ENCODE measurements around the gene MKRN2. TPM values are rescaled to one million over a fixed set of nuclear protein-coding genes. Genes with fewer than 3 reads are reported as not detected.

MKRN2 gene
- total RNA-seq, 4 donors from 2014 or later = 25.0 to 33.1 (median 29.0) TPM

DNA sequence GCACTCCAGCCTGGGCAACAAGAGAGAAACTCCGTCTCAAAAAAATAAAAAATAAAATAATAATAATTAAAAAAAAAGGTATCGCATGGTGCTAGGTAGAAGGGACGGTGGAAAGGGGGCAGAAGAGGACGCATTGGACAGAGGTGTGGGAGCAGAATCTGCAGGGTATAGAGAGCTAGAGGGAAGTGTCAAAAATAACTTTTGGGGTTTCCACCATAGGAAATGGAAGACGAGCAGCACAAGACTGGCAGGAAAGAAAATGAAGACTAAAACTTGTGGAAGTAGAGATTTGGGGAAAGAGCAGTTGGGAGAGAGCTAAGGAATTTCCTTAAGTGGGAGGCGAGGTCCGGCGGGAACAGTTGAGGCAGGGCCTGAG is 585 bp upstream of the MKRN2 start:
- TF ChIP-seq CTCF (IDR thresholded peaks at IDR 0.05) = no peak
- ATAC-seq (ENCODE audit: low FRiP score) = peak; percentile 24
- DNase-seq (ENCODE audit: low spot score) = no peak

GRCh38 chr3:12557473-12558100 is 700 bp downstream of the MKRN2 start:
- no peak for ATAC-seq (ENCODE audit: low FRiP score)
- DNase-seq (ENCODE audit: low spot score) = no peak
- TF ChIP-seq CTCF (IDR thresholded peaks at IDR 0.05) = no peak

DNA sequence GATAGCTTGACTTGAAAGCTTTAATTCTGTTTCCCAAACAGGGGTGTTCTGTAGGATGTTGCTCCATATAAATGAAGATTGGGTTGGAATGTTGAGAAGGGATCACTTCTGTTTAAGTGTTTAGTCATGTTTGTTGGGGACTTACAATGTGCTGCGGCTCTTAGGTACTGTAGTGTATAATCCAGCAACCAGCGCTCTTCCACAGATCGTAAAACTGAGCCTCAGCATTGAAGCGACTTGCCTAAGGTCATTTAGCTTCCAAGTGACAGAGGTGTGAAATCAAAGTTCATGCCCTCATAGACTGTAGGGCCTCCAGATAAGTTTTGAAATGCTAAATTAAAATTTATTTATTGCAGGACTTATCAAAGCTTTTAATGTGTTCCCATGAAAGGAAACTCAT is 1.8 kb downstream of the MKRN2 start:
- DNase-seq (ENCODE audit: low spot score) = no peak
- no peak for TF ChIP-seq CTCF (IDR thresholded peaks at IDR 0.05)
- ATAC-seq (ENCODE audit: low FRiP score) = no peak

DNA sequence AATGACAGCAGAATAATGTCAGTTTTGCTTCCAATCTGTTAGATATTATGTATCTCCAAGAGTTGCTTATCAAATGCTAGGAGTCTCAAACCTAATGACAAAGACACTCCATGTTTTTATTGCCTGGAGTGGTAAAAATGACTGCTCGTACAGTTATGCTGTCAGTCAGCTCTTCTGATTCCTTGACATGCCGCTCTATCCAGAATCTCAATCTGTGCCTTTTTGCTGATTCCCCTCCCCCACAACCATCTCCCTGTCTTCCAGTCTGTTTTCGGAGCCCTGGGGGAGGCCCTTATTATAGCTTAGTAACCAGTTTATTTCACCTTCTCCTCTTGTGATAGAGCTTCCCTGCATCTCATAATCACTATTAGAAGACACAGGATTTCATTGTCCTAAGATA is 2.6 kb downstream of the MKRN2 start:
- TF ChIP-seq CTCF (IDR thresholded peaks at IDR 0.05) = no peak

GRCh38 chr3:12560505-12561190 is 3.8 kb downstream of the MKRN2 start:
- ATAC-seq (ENCODE audit: low FRiP score) (no peak), DNase-seq (ENCODE audit: low spot score) (no peak)
- TF ChIP-seq CTCF (IDR thresholded peaks at IDR 0.05) = no peak

More for the DNA sequence above, 2.6 kb downstream of the MKRN2 start:
- DNase-seq (ENCODE audit: low spot score) (no peak), ATAC-seq (ENCODE audit: low FRiP score) (no peak)

DNA sequence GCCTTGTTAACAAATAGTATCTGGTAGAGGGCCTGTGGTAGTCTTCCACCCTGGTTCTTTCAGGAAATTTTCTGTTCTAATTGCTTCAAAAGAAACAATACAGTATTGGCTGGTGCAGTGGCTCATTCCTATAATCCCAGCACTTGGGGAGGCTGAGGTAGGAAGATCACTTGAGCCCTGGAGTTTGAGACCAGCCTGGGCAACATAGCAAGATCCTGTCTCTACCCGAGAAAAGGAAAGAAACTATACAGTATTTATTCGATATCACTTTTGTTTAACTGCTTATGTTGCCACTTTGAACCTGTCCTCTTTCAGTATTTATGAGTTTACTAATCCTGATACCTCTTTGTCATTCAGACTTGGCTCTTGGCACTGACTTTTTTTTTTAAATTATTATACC is 4.5 kb downstream of the MKRN2 start:
- DNase-seq (ENCODE audit: low spot score) (no peak), ATAC-seq (ENCODE audit: low FRiP score) (no peak)
- no peak for TF ChIP-seq CTCF (IDR thresholded peaks at IDR 0.05)

GRCh38 chr3:12562451-12562850 is 5.6 kb downstream of the MKRN2 start:
- no peak for TF ChIP-seq CTCF (IDR thresholded peaks at IDR 0.05)
- ATAC-seq (ENCODE audit: low FRiP score) = no peak
- DNase-seq (ENCODE audit: low spot score) = no peak

Data from omental fat pad (tissue), 4 donors.